Liver (tissue), 9 donors: ENCODE data around the gene EZR. TPM values are rescaled to one million over a fixed set of nuclear protein-coding genes. Genes with fewer than 3 reads are reported as not detected.

Experiments used
- DNase-seq: peaks from one replicate; pipeline ENCODE4 v3.0.0-alpha.2; 2017; ENCODE audit warnings: low spot score
- H3K27ac ChIP-seq, 2 donors: one replicate each; pipeline ENCODE4 v1.7.0; 2013; ENCODE audit warnings: inconsistent platforms in 2 of 2, low read length in 2 of 2, control low read depth in 1 of 2, low read depth in 1 of 2, mild to moderate bottlenecking in 1 of 2
- H3K27me3 ChIP-seq, 4 donors: one replicate each; pipeline versions ENCODE4 v1.6.1 to v1.7.0; 2013; ENCODE audit warnings: low read length in 3 of 4, inconsistent platforms in 1 of 4, mild to moderate bottlenecking in 1 of 4, moderate library complexity in 1 of 4; ENCODE audit not compliant: control insufficient read depth in 4 of 4, insufficient read depth in 4 of 4
- H3K36me3 ChIP-seq, 4 donors: one replicate each; pipeline versions ENCODE4 v1.6.1 to v1.7.0; 2013; ENCODE audit warnings: low read length in 3 of 4, mild to moderate bottlenecking in 3 of 4, low read depth in 1 of 4, moderate library complexity in 1 of 4; ENCODE audit not compliant: control insufficient read depth in 4 of 4, insufficient read depth in 3 of 4
- H3K4me1 ChIP-seq, 4 donors: one replicate each; pipeline versions ENCODE4 v1.6.1 to v1.7.0; 2013; ENCODE audit warnings: low read length in 3 of 4, mild to moderate bottlenecking in 3 of 4, moderate library complexity in 1 of 4; ENCODE audit not compliant: control insufficient read depth in 4 of 4, insufficient read depth in 4 of 4
- H3K4me3 ChIP-seq, 3 donors: one replicate each; pipeline versions ENCODE4 v1.6.1 to v1.7.0; 2013; ENCODE audit warnings: low read length in 3 of 3, control low read depth in 1 of 3, low read depth in 1 of 3, mild to moderate bottlenecking in 1 of 3
- H3K9ac ChIP-seq, 2 donors: one replicate each; pipeline ENCODE4 v1.7.0; 2013; ENCODE audit warnings: low read length in 2 of 2, mild to moderate bottlenecking in 2 of 2, moderate library complexity in 2 of 2, control low read depth in 1 of 2, low read depth in 1 of 2
- H3K9me3 ChIP-seq, 4 donors: one replicate each; pipeline versions ENCODE4 v1.6.1 to v1.7.0; 2013; ENCODE audit warnings: low read length in 3 of 4; ENCODE audit not compliant: control insufficient read depth in 4 of 4
- ATF3 ChIP-seq: IDR thresholded peaks from 2 replicates; pipeline ENCODE4 v1.6.1; 2016; ENCODE audit warnings: antibody characterized with exemption
- CTCF ChIP-seq: fragments of 150-350 bp; IDR thresholded peaks from 2 replicates; pipeline ENCODE4 v1.5.1; 2017; ENCODE audit warnings: improper control_type of control experiment, low read depth, low read length; ENCODE audit not compliant: missing input control
- EGR1 ChIP-seq, 2 donors: IDR thresholded peaks; 2 replicates each; pipeline ENCODE4 v1.6.1; 2016 to 2018; ENCODE audit warnings: antibody characterized with exemption in 2 of 2, low read depth in 2 of 2
- FOXA1 ChIP-seq: IDR thresholded peaks from 2 replicates; pipeline ENCODE4 v1.6.1; 2016; ENCODE audit warnings: antibody characterized with exemption
- FOXA2 ChIP-seq: IDR thresholded peaks from 2 replicates; pipeline ENCODE4 v1.6.1; 2016; ENCODE audit warnings: antibody characterized with exemption
- GABPA ChIP-seq, 2 donors: IDR thresholded peaks in 1 of 2; conservative IDR thresholded peaks in 1 of 2; 2 replicates each; pipeline ENCODE4 v1.6.1; 2016; ENCODE audit warnings: antibody characterized with exemption in 2 of 2, mild to moderate bottlenecking in 1 of 2, moderate library complexity in 1 of 2
- HNF4A ChIP-seq, 2 donors: conservative IDR thresholded peaks; 2 replicates each; pipeline ENCODE4 v1.6.1; 2016; ENCODE audit warnings: antibody characterized with exemption in 2 of 2, mild to moderate bottlenecking in 2 of 2
- HNF4G ChIP-seq: IDR thresholded peaks from 2 replicates; pipeline ENCODE4 v1.6.1; 2016; ENCODE audit warnings: antibody characterized with exemption
- JUND ChIP-seq, 2 donors: IDR thresholded peaks; 2 replicates each; pipeline ENCODE4 v1.6.1; 2016; ENCODE audit warnings: antibody characterized with exemption in 2 of 2
- MAX ChIP-seq: IDR thresholded peaks from 2 replicates; pipeline ENCODE4 v1.6.1; 2016; ENCODE audit warnings: antibody characterized with exemption
- NR2F2 ChIP-seq: IDR thresholded peaks from 2 replicates; pipeline ENCODE4 v1.6.1; 2016; ENCODE audit warnings: antibody characterized with exemption
- RAD21 ChIP-seq, 2 donors: IDR thresholded peaks; 2 replicates each; pipeline ENCODE4 v1.6.1; 2016; ENCODE audit warnings: antibody characterized with exemption in 2 of 2, mild to moderate bottlenecking in 2 of 2
- REST ChIP-seq: IDR thresholded peaks from 2 replicates; pipeline ENCODE4 v1.6.1; 2016; ENCODE audit warnings: antibody characterized with exemption, mild to moderate bottlenecking
- SP1 ChIP-seq: IDR thresholded peaks from 2 replicates; pipeline ENCODE4 v1.6.1; 2018; ENCODE audit warnings: antibody characterized with exemption, mild to moderate bottlenecking
- TAF1 ChIP-seq: conservative IDR thresholded peaks from 2 replicates; pipeline ENCODE4 v1.6.1; 2016; ENCODE audit warnings: antibody characterized with exemption, mild to moderate bottlenecking
- YY1 ChIP-seq: IDR thresholded peaks from 2 replicates; pipeline ENCODE4 v1.6.1; 2016; ENCODE audit warnings: antibody characterized with exemption, mild to moderate bottlenecking
- ZBTB33 ChIP-seq: IDR thresholded peaks from 2 replicates; pipeline ENCODE4 v1.6.1; 2016; ENCODE audit warnings: antibody characterized with exemption
- WGBS: extraction: QIAGEN DNeasy Blood & Tissue Kit; methylation state at CpG from one replicate; pipeline ENCODE4 v1.1.7; 2013; 5-methylcytosine and 5-hydroxymethylcytosine counted together
- polyA plus RNA-seq, 2 donors: library from polyadenylated mRNA; stranded (reverse) in 1 of 2; unstranded in 1 of 2; fragments of 200-250 nt in 1 of 2; fragments of >200 nt in 1 of 2; fragmentation: Nextera tagmentation in 1 of 2; extraction: Ambion mirVana in 1 of 2; gene quantifications; one replicate each; pipeline versions ENCODE4 v1.2.1 to v1.2.3, GENCODE V29; 2013 to 2015
- total RNA-seq, 2 donors: library from RNA; depleted of rRNA; stranded (reverse); fragments of >200 nt; gene quantifications; one replicate each; pipeline ENCODE4 v1.2.3, GENCODE V29; 2014
- donor health status: healthy.
- donor health status: healthy.
- donor health status: healthy.
- donor health status: healthy.
- donor health status: healthy.

EZR gene
- total and polyA plus RNA-seq, 4 donors, result 22.0 to 35.4 (median 25.4) TPM

- no peak for TF ChIP-seq ZBTB33
- peak in 1 of 2 donors; percentile 27 for TF ChIP-seq HNF4A (conservative IDR thresholded peaks at IDR 0.05)
- no peaks in the 10 kb centered on the region for H3K27me3 ChIP-seq
- H3K27ac ChIP-seq, result no peak overlapping the region
- H3K4me3 ChIP-seq, result no peak overlapping the region
- H3K36me3 ChIP-seq, result no peaks in the 10 kb centered on the region
- peaks cover 0 to 4% (median 0%) of the 10 kb centered on the region in 4 donors for H3K4me1 ChIP-seq
- H3K9ac ChIP-seq, result no peak overlapping the region
- no peak for DNase-seq
- H3K9me3 ChIP-seq, result no peaks in the 10 kb centered on the region
- WGBS, result 45% methylated on average over 9 of the region's 9 CpGs
Measured at GRCh38 chr6:158751921-158752320, 67.2 kb downstream of the EZR start.

GRCh38 chr6:158751224-158751623 is 67.9 kb downstream of the EZR start:
- Histone ChIP-seq H3K27ac (no peak overlapping the region), H3K9ac (no peak overlapping the region), H3K4me3 (no peak overlapping the region), H3K4me1 (peaks cover 0 to 4% (median 0%) of the 10 kb centered on the region in 4 donors), H3K27me3 (no peaks in the 10 kb centered on the region), H3K36me3 (no peaks in the 10 kb centered on the region), H3K9me3 (no peaks in the 10 kb centered on the region)
- no peak for DNase-seq
- WGBS, result 92% methylated on average over 9 of the region's 9 CpGs
- TF ChIP-seq NR2F2, result no peak
- no peak for TF ChIP-seq ATF3
- no peak for TF ChIP-seq GABPA (IDR thresholded peaks at IDR 0.05 in 1 of 2, conservative IDR thresholded peaks at IDR 0.05 in 1 of 2)
- TF ChIP-seq TAF1, result no peak
- TF ChIP-seq YY1, result no peak
- TF ChIP-seq REST, result no peak
- TF ChIP-seq MAX, result no peak
- TF ChIP-seq SP1, result no peak
- TF ChIP-seq JUND (IDR thresholded peaks at IDR 0.05), result no peak
- no peak for TF ChIP-seq CTCF
- TF ChIP-seq FOXA2, result no peak
- TF ChIP-seq RAD21 (IDR thresholded peaks at IDR 0.05), result no peak
- no peak for TF ChIP-seq ZBTB33
- TF ChIP-seq FOXA1, result no peak
- TF ChIP-seq HNF4G, result no peak
- no peak for TF ChIP-seq HNF4A (conservative IDR thresholded peaks at IDR 0.05)
- TF ChIP-seq EGR1 (IDR thresholded peaks at IDR 0.05; ENCODE audit: low read depth in 2 of 2), result no peak
